Activated CD8-positive, alpha-beta T cell treated with anti-CD3 and anti-CD28 coated beads for 36 hours (primary cell): ENCODE results near the gene XDH. TPM values are rescaled to one million over a fixed set of nuclear protein-coding genes. Genes with fewer than 3 reads are reported as not detected.

Experiments used
- ATAC-seq: fragments of 200-7000 bp; cut with Tn5 transposase; one replicate; pipeline ENCODE4 v1.10.0; 2021; ENCODE audit warnings: mild to moderate bottlenecking, moderate library complexity
- CTCF ChIA-PET: fragments of 350-600 bp; sonication (Branson Sonifier 250); formaldehyde crosslinking; loops from one replicate; lab custom pipeline; 2021; ENCODE audit warnings: antibody characterized with exemption; lab: Charles Lee
- POLR2A ChIA-PET: fragments of 350-600 bp; sonication (Branson Sonifier 250); formaldehyde crosslinking; loops from one replicate; lab custom pipeline; 2021; ENCODE audit warnings: antibody characterized with exemption; lab: Charles Lee
- DNase-seq: peaks from one replicate; pipeline ENCODE4 v3.0.0-alpha.2; 2020
- H3K27ac Mint-ChIP-seq: one replicate; pipeline ENCODE4 v1.8.0; 2021; ENCODE audit warnings: mild to moderate bottlenecking, mixed read lengths
- H3K27me3 Mint-ChIP-seq: one replicate; pipeline ENCODE4 v1.8.0; 2021; ENCODE audit warnings: mixed read lengths
- H3K36me3 Mint-ChIP-seq: one replicate; pipeline ENCODE4 v1.8.0; 2021; ENCODE audit warnings: low read depth, mixed read lengths
- H3K4me1 Mint-ChIP-seq: one replicate; pipeline ENCODE4 v1.8.0; 2021; ENCODE audit warnings: low read depth, mixed read lengths
- H3K4me3 Mint-ChIP-seq: one replicate; pipeline ENCODE4 v1.8.0; 2021; ENCODE audit warnings: mild to moderate bottlenecking, moderate library complexity, mixed read lengths
- H3K9me3 Mint-ChIP-seq: one replicate; pipeline ENCODE4 v1.8.0; 2021; ENCODE audit warnings: mixed read lengths
- intact Hi-C: fragments of 100-400 bp; cut with micrococcal nuclease; formaldehyde crosslinking; loops from one replicate; pipeline ENCODE4 v1.10.0; 2022
- total RNA-seq, 2 experiments: library from RNA; stranded (reverse); gene quantifications; one replicate each; pipeline ENCODE4 v1.2.3, GENCODE V29; 2021
- TF ChIP-seq, protein P1 (sequence below): fragments of 200-600 bp; IDR thresholded peaks from one replicate; pipeline ENCODE4 v1.8.0; 2022; ENCODE audit warnings: antibody characterized with exemption, mild to moderate bottlenecking

Gene XDH
- total RNA-seq, 2 experiments from 2014 or later = 0.16 TPM; not detected in 1

DNA sequence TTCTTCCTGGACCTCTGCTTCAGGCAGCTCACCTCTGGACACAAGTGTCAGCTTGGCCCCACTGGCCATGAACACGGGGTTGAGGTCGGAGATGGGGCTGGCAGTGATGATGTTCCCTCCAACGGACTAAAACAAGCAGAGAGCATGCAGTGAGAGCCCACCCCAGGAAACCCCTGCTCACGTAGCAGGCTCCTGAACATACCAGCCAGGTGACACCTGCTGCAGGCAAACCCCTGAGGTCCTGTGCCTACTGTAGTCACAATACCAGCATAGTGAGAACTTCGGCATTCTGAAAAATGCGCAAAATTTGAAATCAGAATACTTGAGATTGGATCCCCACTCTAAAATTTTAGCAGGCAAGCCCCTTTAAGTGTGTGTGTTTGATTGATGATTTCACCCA lies 32.9 kb downstream of the XDH start:
- Mint-ChIP-seq H3K27me3 (no peaks in the 10 kb centered on the region), H3K4me1 (peaks cover 6% of the 10 kb centered on the region), H3K4me3 (no peak overlapping the region), H3K9me3 (no peaks in the 10 kb centered on the region), H3K27ac (no peak overlapping the region), H3K36me3 (no peaks in the 10 kb centered on the region)
- TF ChIP-seq, protein P1, sequence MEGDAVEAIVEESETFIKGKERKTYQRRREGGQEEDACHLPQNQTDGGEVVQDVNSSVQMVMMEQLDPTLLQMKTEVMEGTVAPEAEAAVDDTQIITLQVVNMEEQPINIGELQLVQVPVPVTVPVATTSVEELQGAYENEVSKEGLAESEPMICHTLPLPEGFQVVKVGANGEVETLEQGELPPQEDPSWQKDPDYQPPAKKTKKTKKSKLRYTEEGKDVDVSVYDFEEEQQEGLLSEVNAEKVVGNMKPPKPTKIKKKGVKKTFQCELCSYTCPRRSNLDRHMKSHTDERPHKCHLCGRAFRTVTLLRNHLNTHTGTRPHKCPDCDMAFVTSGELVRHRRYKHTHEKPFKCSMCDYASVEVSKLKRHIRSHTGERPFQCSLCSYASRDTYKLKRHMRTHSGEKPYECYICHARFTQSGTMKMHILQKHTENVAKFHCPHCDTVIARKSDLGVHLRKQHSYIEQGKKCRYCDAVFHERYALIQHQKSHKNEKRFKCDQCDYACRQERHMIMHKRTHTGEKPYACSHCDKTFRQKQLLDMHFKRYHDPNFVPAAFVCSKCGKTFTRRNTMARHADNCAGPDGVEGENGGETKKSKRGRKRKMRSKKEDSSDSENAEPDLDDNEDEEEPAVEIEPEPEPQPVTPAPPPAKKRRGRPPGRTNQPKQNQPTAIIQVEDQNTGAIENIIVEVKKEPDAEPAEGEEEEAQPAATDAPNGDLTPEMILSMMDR = no peak
- CTCF ChIA-PET = no interaction called here
- POLR2A ChIA-PET = no interaction called here
- ATAC-seq (no peak), DNase-seq (no peak)
- intact Hi-C loops = no loop called here

DNA sequence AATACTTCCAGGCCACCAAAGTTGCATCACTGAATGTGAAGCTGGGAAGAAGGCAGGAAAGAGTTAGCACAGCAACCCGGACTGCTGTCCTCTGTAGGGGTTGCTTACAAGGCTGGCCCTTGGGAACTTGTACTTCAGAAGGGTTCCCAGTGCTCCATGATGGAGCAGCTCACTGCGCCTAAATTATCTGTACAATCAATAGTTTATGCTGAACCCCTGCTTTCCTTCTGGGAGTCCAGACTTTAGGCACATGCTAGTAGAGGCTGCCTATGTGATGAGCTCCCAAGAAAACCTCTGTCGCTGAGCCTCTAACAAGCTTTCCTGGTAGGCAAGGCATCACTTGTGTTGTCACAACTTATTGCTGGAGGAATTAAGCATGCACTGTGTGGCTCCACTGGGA lies 34.3 kb downstream of the XDH start:
- Mint-ChIP-seq H3K4me1 (peaks cover 6% of the 10 kb centered on the region), H3K9me3 (no peaks in the 10 kb centered on the region), H3K36me3 (no peaks in the 10 kb centered on the region), H3K27me3 (no peaks in the 10 kb centered on the region), H3K27ac (no peak overlapping the region), H3K4me3 (no peak overlapping the region)
- intact Hi-C loops = no loop called here
- TF ChIP-seq, protein P1 = no peak
- ATAC-seq = no peak
- ChIA-PET CTCF (no interaction called here), POLR2A (interaction anchor here (0.6 kb wide), 1 partner anchor 278 kb away, joined by 5 read pairs; no protein-coding TSS in a partner anchor)
- DNase-seq = no peak

DNA sequence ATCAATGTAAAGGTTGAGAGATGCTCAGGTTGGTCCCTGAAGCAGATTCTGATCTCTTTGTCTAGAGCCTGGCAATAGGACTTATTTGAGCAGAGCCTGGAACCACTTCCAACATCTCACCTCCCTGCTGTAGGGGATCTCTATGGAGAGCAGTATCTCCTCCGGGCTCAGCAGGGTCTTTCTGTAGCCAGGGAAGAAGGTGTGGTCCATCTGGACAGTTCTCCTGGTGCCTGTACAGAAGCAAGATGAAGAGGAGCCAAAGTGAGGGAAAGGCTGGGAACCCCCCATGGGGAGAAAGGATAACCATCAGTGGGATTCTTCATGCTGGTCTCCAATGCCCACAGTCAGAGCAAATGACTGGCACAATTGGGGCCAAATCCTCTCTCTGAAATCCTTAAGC lies 34.8 kb downstream of the XDH start:
- Mint-ChIP-seq H3K36me3 (no peaks in the 10 kb centered on the region), H3K4me3 (no peak overlapping the region), H3K4me1 (peaks cover 6% of the 10 kb centered on the region), H3K9me3 (no peaks in the 10 kb centered on the region), H3K27me3 (no peaks in the 10 kb centered on the region), H3K27ac (no peak overlapping the region)
- intact Hi-C loops = no loop called here
- ChIA-PET POLR2A (no interaction called here), CTCF (no interaction called here)
- ATAC-seq = no peak
- DNase-seq = no peak
- TF ChIP-seq, protein P1 = no peak

DNA sequence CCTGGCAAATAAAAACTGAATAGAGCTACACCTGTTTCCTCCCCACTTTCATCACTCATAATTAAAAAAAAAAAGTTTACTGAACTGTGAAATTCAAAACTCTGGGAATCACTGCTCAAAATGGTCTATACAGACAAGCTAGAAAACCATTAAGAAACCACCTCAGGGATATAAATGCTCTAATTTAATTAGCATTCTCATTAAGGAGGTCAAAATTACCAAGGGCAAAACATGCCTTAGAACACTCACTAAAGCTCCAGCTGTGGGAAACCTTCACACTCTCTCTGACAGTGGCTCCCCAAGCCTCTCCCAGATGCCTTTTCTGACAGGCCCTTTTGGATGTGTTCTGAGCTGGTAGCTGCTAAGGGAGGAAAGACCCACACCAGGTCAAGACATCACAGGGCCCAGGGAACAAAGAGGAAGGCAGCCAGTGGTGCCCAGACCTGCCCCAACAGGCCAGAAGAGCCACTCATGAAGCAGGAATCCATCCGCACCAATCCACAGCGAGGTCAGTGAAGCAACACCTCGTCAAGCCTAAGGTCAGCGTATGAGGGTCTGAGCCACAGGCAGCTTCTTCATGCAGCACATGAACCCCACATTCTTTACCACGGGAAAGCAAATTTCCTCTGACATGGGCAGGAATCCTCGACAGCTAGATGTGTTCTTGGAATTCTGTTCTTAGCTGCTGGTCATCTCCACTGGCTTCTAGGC lies 35.6 kb downstream of the XDH start:
- ATAC-seq (no peak), DNase-seq (no peak)
- H3K4me3 Mint-ChIP-seq = no peak overlapping the region
- no peaks in the 10 kb centered on the region for H3K9me3 Mint-ChIP-seq
- ChIA-PET POLR2A (no interaction called here), CTCF (no interaction called here)
- intact Hi-C loops = no loop called here
- H3K4me1 Mint-ChIP-seq = peaks cover 2% of the 10 kb centered on the region
- H3K27me3 Mint-ChIP-seq = no peaks in the 10 kb centered on the region
- no peaks in the 10 kb centered on the region for H3K36me3 Mint-ChIP-seq
- TF ChIP-seq, protein P1 = no peak
- no peak overlapping the region for H3K27ac Mint-ChIP-seq

DNA sequence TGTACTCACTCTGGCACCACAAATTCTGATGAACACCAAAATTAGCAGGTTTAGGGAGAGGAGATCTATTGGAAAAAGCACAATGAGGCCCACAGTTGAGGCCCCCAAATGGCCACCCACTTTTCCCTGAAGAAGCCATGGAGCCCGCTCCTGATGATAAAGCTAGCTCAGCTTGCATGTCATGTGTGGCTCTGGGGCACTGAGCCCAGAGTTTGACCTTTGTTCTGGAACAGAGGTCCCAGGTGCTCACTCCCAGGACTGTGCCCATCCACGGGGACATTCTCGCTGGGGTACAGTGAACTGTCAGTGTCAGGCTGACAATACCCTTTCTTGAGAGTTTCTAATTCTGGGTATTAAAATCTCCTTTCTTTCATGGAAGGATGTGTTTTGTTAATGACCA lies 36.2 kb downstream of the XDH start:
- H3K27ac Mint-ChIP-seq = no peak overlapping the region
- DNase-seq (no peak), ATAC-seq (no peak)
- intact Hi-C loops = no loop called here
- TF ChIP-seq, protein P1 = no peak
- no peaks in the 10 kb centered on the region for H3K27me3 Mint-ChIP-seq
- ChIA-PET CTCF (interaction anchor here (0.6 kb wide), 1 partner anchor 23 kb away, joined by 3 read pairs; no protein-coding TSS in a partner anchor), POLR2A (no interaction called here)
- H3K9me3 Mint-ChIP-seq = no peaks in the 10 kb centered on the region
- peaks cover 2% of the 10 kb centered on the region for H3K4me1 Mint-ChIP-seq
- H3K4me3 Mint-ChIP-seq = no peak overlapping the region
- no peaks in the 10 kb centered on the region for H3K36me3 Mint-ChIP-seq
